ENCODE data around the gene GTF3C4.

DNA sequence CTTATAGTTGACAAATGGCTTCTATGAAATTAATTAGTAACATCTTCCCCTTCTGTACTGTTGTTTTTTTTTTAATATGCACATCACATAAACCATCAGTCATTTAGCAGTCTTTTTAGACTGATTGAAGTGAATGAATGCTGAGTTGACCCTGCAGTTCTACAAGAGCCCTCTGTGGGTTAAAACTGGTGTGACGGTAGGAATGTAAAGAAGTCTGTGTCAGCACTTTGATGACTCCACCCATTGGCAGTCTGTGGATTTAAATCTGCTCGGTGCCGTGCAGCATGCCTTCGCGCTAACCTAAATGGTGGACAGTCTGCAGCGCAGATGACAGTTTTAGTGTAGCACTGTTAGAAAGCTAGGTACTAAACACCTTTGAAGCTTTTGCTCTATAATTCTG, 3.1 kb downstream of the GTF3C4 start:
- TF ChIP-seq POLR2A (IDR thresholded peaks at IDR 0.05): no peak
- TF ChIP-seq CTCF (IDR thresholded peaks at IDR 0.05): no peak

Measured in heart left ventricle (tissue), 13 donors.